A549 treated with ZK216348 at 1 μM for 4 hours (cell line): ENCODE results near the gene CLP1. TPM values are rescaled to one million over a fixed set of nuclear protein-coding genes. Genes with fewer than 3 reads are reported as not detected.

Source experiments
- total RNA-seq: library from RNA; stranded (reverse); fragments of 200-300 nt; extraction: Qiagen RNA extraction; gene quantifications from 5 replicates; pipeline ENCODE4 v1.2.3, GENCODE V29; 2022; ENCODE audit warnings: low read depth

CLP1 gene
- total RNA-seq, result 27.6 to 32.1 TPM (median 28.8 TPM) in 5 replicates

DNA sequence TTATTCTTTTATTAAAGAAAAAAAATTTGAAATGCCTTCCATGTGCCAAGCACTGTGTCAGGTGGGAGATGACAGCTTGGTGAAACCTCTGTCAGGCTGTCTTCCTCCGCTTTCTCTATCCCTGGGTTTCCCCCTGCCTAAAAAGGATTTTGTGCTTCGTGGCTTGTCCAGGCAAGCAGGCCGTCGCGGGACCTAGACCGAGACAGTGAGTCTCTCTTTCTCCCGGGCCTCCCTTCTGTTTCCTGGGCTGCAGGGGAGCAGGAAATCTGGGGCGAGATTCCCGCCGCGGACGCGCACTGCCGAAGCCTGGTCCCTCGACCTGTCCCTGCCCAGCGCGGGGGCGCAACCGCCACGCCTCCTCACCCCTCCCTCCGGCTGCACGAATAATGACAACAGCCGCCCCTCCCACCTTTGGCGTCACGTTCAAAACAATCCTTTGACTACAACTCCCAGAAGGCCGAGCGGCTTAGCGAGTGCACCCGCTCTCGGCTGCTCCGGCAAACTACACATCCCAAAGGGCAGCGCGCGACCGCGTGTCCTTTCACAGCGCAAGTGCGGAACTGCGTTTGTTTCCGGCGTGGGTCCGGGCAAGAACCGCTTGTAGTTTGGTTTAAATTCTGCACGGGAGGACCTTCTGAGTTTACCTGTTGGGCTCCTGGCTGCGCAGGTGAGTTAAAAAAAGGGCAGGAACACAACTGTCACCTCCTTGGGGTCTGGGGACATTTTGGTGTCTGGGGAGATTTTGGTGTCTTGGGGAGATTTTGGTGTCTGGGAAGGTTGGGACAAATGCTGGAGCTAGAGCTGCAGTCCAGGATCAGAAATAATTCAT, at the start of gene CLP1:
CLP1 (plus strand) TSS at position 569 of the 829 bp plus-strand sequence. CDS start 1,715 bp downstream, outside the sequence.

DNA sequence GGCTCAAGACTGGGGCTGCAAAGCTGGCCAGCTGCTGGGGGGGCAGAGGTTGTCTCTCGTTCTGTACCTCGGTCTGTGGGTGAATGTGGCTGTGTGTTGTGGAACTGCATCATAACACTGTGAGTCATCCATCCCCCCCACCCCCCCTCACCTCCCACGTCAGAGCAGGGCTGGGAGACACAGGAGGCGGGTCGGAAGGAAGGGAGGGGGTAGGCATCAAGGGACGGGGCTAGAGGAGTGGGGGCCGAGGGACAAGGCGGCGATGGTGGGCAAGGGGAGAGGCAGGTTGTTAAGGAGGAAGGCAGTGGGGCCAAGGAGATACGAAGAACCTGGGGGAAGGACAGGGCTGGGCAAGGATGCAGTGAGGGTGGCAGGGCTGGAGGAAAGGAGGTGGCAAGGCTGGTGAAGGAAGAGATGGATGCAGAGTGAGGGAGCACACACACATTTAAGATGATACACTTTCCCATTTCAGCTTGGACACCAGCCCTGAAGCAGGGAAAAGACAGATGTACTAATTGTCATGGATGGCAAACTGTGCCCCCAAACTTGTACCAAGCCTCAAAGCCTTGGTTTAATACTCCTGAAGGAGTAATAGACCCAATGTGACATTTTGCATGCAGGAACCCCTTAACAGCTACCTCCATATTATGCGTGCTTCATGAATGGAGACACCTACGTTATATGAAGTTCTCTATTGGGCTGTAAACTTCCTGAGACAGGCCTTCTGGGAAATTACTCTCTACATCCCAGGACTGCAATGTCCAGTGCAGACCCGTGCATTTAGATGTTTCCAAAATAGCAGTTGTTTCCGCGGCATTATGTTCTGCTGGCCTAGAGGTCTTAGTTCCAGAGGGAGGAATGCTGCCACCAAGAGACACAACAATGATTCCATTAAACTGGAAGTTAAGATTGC, 7.5 kb upstream of the CLP1 start, which contains the start of gene YPEL4:
YPEL4 (minus strand) TSS at position 87 of the 913 bp plus-strand sequence. CDS start 2,805 bp downstream, outside the sequence.

DNA sequence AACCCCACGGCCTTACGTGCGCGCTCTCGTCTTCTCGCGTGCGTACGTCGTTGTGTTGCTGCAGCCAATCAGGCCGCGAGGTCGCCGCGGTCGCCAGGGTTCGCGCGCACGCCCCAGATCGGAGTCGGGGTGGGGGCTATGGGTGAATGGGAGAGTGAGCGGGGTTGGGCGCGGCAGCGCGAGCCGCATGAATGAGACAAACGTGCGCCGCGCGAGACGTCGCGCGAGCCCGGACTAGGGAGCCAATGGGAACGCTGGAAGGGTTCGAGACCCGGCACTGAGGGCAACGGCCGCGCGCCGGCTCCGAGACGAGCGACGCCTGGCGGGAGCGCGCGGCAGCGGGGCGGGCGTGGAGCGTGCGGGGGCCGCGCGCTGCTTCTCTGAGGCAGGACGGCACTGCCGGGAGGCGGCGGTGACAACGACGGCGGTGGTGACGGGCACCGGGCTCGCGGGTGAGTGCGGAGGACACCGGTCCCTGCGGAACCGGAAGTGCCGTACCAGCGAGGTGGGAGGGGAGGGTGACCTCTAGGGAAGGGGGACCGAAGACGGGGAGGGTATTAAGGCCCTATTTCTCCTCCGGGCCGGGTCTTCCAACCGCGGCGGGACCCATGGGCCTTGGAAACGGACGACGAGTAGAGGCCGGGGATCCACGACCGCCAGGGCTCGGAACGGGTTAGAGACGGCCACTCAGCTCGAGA, 10.3 kb downstream of the CLP1 start, which contains the start of gene ZDHHC5:
ZDHHC5 (plus strand) TSS at position 379 of the 698 bp plus-strand sequence. CDS start 4,977 bp downstream, outside the sequence.

Other genes starting within 250 kb of the CLP1 start
- 0.38 to 0.75 TPM (median 0.53 TPM) in 5 replicates for gene SLC43A3, start 230.6 kb upstream of the CLP1 start, total RNA-seq
- 40.5 to 105 TPM (median 92.6 TPM) in 5 replicates for gene RTN4RL2, start 197.2 kb upstream of the CLP1 start, total RNA-seq
- 2.1 to 3.7 TPM (median 2.9 TPM) in 5 replicates for gene SLC43A1, start 142.1 kb upstream of the CLP1 start, total RNA-seq
- gene TIMM10, start 127.0 kb upstream of the CLP1 start, total RNA-seq, result 147 to 188 TPM (median 152 TPM) in 5 replicates
- gene SMTNL1, start 120.2 kb upstream of the CLP1 start, total RNA-seq, result not detected in 5 replicates
- gene UBE2L6, start 90.1 kb upstream of the CLP1 start, total RNA-seq, result 31.1 to 38.6 TPM (median 35.6 TPM) in 5 replicates
- 0.21 to 0.85 TPM (median 0.42 TPM) in 5 replicates for gene SERPING1, start 60.1 kb upstream of the CLP1 start, total RNA-seq
- gene YPEL4, start 7.8 kb upstream of the CLP1 start, total RNA-seq, result 0.27 to 0.62 TPM (median 0.33 TPM) in 5 replicates
- gene ZDHHC5, start 10.4 kb downstream of the CLP1 start, total RNA-seq, result 69.4 to 79.6 TPM (median 72.6 TPM) in 5 replicates
- gene MED19, start 54.5 kb downstream of the CLP1 start, total RNA-seq, result 27.6 to 35.8 TPM (median 33.7 TPM) in 5 replicates
- gene TMX2, start 54.8 kb downstream of the CLP1 start, total RNA-seq, result 144 to 167 TPM (median 149 TPM) in 5 replicates
- 87.5 to 157 TPM (median 137 TPM) in 5 replicates for gene SELENOH, start 83.7 kb downstream of the CLP1 start, total RNA-seq
- not detected in 5 replicates for gene BTBD18, start 94.1 kb downstream of the CLP1 start, total RNA-seq
- gene CTNND1, start 104.0 kb downstream of the CLP1 start, total RNA-seq, result 56.2 to 73.7 TPM (median 65.9 TPM) in 5 replicates